Measurements from ENCODE around the gene SPATA31A5. TPM values are rescaled to one million over a fixed set of nuclear protein-coding genes. Genes with fewer than 3 reads are reported as not detected.
"Not testable (repeated sequence)": the region's sequence is repeated elsewhere in the genome, so short reads cannot be mapped to it uniquely, and the experiment has no call there.

The SPATA31A5 gene
- not detected for total RNA-seq
- not detected for polyA plus RNA-seq

DNA sequence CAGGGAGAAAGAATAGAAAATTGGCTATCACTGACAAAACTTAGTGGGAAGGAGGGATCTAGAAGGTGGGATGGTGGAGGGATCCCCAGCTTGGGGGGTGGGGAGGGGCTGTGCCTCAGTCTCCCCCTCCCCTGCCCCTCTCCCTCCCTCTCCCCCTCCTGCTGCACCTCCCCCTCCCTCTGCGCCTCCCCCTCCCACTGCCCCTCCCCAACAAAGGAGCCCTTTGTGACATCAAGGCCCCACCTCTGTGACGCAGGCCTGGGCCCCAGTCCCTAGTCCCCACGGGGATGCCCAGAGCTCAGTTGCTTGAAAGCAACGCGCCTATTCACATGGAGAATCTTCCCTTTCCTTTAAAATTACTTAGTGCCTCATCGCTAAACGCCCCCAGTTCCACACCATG lies at the start of gene SPATA31A5:
Gene SPATA31A5 (plus strand): TSS at position 301 of the 400 bp plus-strand sequence. CDS start 29 bp downstream, at position 330.
- WGBS, result no CpG with 5 or more reads among the region's 7 CpGs
- not testable (repeated sequence) for DNase-seq (ENCODE audit: extremely low spot score); H3K4me3 ChIP-seq (ENCODE audit: low read depth, low read length)

DNA sequence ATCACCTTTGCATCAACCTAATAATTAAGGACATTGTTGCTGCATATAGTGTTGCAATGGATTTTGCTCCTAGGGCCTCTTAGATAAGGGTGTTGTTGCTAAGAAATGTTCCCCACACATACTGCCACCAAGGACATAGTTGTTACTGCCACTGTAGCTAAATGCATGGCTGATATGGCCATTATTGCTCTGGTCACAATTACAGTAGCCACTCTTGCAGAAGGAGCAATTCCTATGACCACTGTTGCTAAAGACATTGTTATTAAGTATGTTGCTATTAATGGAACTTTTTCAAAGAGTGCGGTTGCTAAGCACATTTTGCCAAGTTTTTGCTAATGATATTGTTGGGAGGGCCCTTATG lies 48.8 kb downstream of the SPATA31A5 start:
- WGBS, result no CpG with 5 or more reads among the region's 1 CpG
- H3K4me1 ChIP-seq (ENCODE audit: insufficient read depth); H3K36me3 ChIP-seq (ENCODE audit: insufficient read depth); DNase-seq (ENCODE audit: extremely low spot score); H3K27ac ChIP-seq (ENCODE audit: low read depth); H3K4me3 ChIP-seq (ENCODE audit: low read depth, low read length): not testable (repeated sequence)

More for the DNA sequence above, at the start of gene SPATA31A5:
- H3K4me1 ChIP-seq (ENCODE audit: insufficient read depth); H3K27ac ChIP-seq (ENCODE audit: low read depth); H3K36me3 ChIP-seq (ENCODE audit: insufficient read depth): not testable (repeated sequence)

DNA sequence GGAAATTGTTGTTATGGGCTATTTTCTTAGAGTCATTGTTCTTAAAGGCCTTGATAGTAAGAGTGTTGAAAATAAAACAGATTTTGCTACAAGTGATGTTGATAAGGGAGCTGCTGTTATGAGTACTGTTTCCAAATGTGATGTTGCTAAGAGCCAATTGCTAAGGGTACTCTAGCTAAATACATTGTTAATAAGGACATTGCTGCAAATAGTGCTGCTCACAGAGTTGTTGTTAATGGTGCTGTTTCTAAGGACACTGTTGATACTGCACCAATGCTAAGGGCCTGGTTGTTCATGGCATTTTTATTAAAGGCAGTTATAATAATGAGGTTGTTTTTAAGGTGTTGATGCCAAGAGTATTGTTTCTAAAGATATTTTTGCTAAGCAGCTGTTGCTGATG lies 52.2 kb downstream of the SPATA31A5 start:
- not testable (repeated sequence) for H3K36me3 ChIP-seq (ENCODE audit: insufficient read depth); H3K27ac ChIP-seq (ENCODE audit: low read depth); H3K4me1 ChIP-seq (ENCODE audit: insufficient read depth); H3K4me3 ChIP-seq (ENCODE audit: low read depth, low read length); DNase-seq (ENCODE audit: extremely low spot score)

Small RNA genes lying within 50 kb of the gene (small RNA-seq; reads per million reads assigned to genes)
- not detected for gene AL590491.3

All from urinary bladder (tissue), 4 donors.